ENCODE results near the gene LSM3. TPM values are rescaled to one million over a fixed set of nuclear protein-coding genes. Genes with fewer than 3 reads are reported as not detected.

LSM3 gene
- total and polyA plus RNA-seq, 2 of the 4 experiments (the other 2 are of a cell fraction), result 3.4 to 11.5 TPM

DNA sequence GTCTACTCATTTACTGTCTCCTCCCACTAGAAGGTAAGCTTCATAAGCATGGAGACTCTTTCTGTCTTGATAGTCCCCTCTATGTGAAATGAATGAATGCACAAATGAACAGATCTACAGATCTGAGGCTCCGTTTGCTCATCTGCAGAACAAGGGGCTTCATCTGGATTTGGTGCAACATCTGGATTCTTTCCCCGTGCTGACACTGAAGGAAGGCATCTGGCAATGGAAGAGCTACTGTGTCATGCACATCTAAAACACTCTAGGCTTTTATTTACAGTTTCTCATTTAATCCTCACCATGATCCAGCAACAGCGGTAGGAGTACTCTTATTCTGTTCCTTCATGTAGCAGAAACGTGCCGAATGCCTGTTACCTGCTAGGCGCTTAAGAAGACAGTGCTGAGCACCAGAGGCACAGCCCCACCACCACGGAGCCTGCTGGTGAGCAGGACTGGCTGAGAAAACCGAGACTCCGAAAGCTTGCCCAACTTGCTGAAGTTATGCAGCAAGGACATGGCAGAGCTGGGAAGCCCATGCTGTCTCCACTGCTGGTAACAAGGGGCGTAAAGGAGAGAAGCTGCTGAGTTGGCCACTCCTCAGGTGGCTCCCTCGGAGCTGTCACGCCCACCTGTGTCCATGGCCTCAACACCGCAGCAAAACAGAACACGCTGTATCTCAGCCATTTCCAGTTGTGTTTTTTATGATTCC lies 31.1 kb downstream of the LSM3 start:
- ATAC-seq (ENCODE audit: low read depth), result peak; percentile 7
- peak overlapping the region; percentile 99 for H2BK20ac ChIP-seq (ENCODE audit: low read depth, low read length)
- H3K18ac ChIP-seq (ENCODE audit: low read depth, low read length), result peak overlapping the region; percentile 97
- peak overlapping the region; percentile 95 for H3K27ac ChIP-seq (ENCODE audit: insufficient read depth, low read length)
- no peaks in the 10 kb centered on the region for H3K27me3 ChIP-seq (ENCODE audit: control insufficient read depth, insufficient read depth, low read length)
- peak overlapping the region; percentile 93 for H3K23ac ChIP-seq (ENCODE audit: low read depth, low read length)
- ChIA-PET CTCF (interaction anchor here (0.6 to 1.3 kb wide), 2 partner anchors 51 to 119 kb away, joined by 4 to 5 read pairs; no protein-coding TSS in a partner anchor), POLR2A (ENCODE audit: unreplicated experiment) (no interaction called here)
- TF ChIP-seq FOS (IDR thresholded peaks at IDR 0.05; ENCODE audit: low read depth, low read length), result no peak
- TF ChIP-seq BHLHE40 (IDR thresholded peaks at IDR 0.05; ENCODE audit: low read depth, low read length), result peak; percentile 47
- TF ChIP-seq, protein P1, sequence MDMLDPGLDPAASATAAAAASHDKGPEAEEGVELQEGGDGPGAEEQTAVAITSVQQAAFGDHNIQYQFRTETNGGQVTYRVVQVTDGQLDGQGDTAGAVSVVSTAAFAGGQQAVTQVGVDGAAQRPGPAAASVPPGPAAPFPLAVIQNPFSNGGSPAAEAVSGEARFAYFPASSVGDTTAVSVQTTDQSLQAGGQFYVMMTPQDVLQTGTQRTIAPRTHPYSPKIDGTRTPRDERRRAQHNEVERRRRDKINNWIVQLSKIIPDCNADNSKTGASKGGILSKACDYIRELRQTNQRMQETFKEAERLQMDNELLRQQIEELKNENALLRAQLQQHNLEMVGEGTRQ (IDR thresholded peaks at IDR 0.05; ENCODE audit: low read depth, low read length), result no peak
- H3K4me3 ChIP-seq (ENCODE audit: insufficient read depth, low read depth, low read length), result no peak overlapping the region
- H3K9me3 ChIP-seq (ENCODE audit: control insufficient read depth, insufficient read depth, low read length), result no peaks in the 10 kb centered on the region
- no peaks in the 10 kb centered on the region for H4K20me1 ChIP-seq (ENCODE audit: insufficient read depth, low read length)
- no peaks in the 10 kb centered on the region for H3K36me3 ChIP-seq (ENCODE audit: control insufficient read depth, insufficient read depth, low read length)
- peak overlapping the region; percentile 7 for H2AK9ac ChIP-seq (replicated peaks; ENCODE audit: low read depth, low read length, poor library complexity)
- peak overlapping the region; percentile 94 for H3K14ac ChIP-seq (replicated peaks; ENCODE audit: low read depth, low read length)
- peak overlapping the region; percentile 98 for H4K91ac ChIP-seq (ENCODE audit: insufficient read depth, low read depth, low read length)
- in situ Hi-C loops (cut with MboI; ENCODE audit: low sequenced_read_pairs) (loop anchor here (10.0 kb wide), 1 partner anchor 335 kb away; the partner anchor contains the start of gene GRIP2), intact Hi-C loops (cut with micrococcal nuclease) (loop anchor here (2.0 kb wide), 1 partner anchor 79 kb away; no protein-coding TSS in a partner anchor), dilution Hi-C loops (cut with HindIII; ENCODE audit: low sequenced_read_pairs, unreplicated experiment) (no loop called here)
- H2BK120ac ChIP-seq (ENCODE audit: low read depth, low read length), result peak overlapping the region; percentile 99
- peak overlapping the region; percentile 80; the same call in 2 of the 3 replicates for H2BK15ac ChIP-seq (ENCODE audit: low read depth, low read length)
- H3K4ac ChIP-seq (ENCODE audit: low read depth, low read length), result peak overlapping the region; percentile 99
- peak overlapping the region; percentile 63 for H3K4me2 ChIP-seq (ENCODE audit: low read depth, low read length)
- no peaks in the 10 kb centered on the region for H3K79me1 ChIP-seq (ENCODE audit: low read depth in 1 of 2, low read length in 2 of 2)
- H2AFZ ChIP-seq (replicated peaks; ENCODE audit: low read length, poor library complexity), result peak overlapping the region; percentile 46
- peak overlapping the region; percentile 97 for H2BK5ac ChIP-seq (ENCODE audit: low read depth, low read length, poor library complexity, severe bottlenecking)
- peak overlapping the region; percentile 81 to 93 for H4K8ac ChIP-seq (ENCODE audit: low read depth in 2 of 2, low read length in 2 of 2)
- H3K9ac ChIP-seq (ENCODE audit: low read depth, low read length), result peak overlapping the region; percentile 52; the same call in 1 of the 2 replicates
- DNase-seq, result peak; percentile 56
- peak overlapping the region; percentile 90 for H2AK5ac ChIP-seq (ENCODE audit: low read depth, low read length)
- peak overlapping the region; percentile 93 for H3K56ac ChIP-seq (ENCODE audit: extremely low read depth, insufficient read depth, low read length)
- peaks cover 29% of the 10 kb centered on the region for H3K9me1 ChIP-seq (ENCODE audit: insufficient read depth, low read length)
- H4K5ac ChIP-seq (ENCODE audit: low read depth, low read length), result peak overlapping the region; percentile 93
- 42% methylated on average over 3 of the region's 14 CpGs; no CpG with 5 or more reads in 1 of the 2 experiments for WGBS, 2 experiments (ENCODE audit: extremely low coverage in 2 of 2, insufficient read length in 1 of 2)
- peaks cover 34% of the 10 kb centered on the region for H3K4me1 ChIP-seq (ENCODE audit: control insufficient read depth, insufficient read depth, low read length)
- BruUV-seq (replicated peaks), result no TSS peak
